Neutrophil (primary cell): Measurements from ENCODE around the gene SLMAP.

Source experiments
- H3K27ac ChIP-seq: fragments of 200-600 bp; sonication (generic); 2 replicates; pipeline ENCODE4 v1.5.1; 2016; ENCODE audit warnings: mild to moderate bottlenecking, moderate library complexity
- H3K27me3 ChIP-seq: fragments of 200-600 bp; sonication (generic); 2 replicates; pipeline ENCODE4 v1.6.0; 2016; ENCODE audit warnings: mild to moderate bottlenecking
- H3K36me3 ChIP-seq: fragments of 200-600 bp; sonication (generic); 2 replicates; pipeline ENCODE4 v1.5.1; 2017
- H3K4me1 ChIP-seq, 2 experiments: fragments of 200-600 bp in 1 of 2; sonication (generic) in 1 of 2; 1 replicate in 1 of 2; 2 replicates in 1 of 2; pipeline versions ENCODE4 v1.5.1 to v1.6.1; 2013 to 2016; ENCODE audit warnings: low read depth in 1 of 2, low read length in 1 of 2, mild to moderate bottlenecking in 1 of 2, moderate library complexity in 1 of 2; ENCODE audit not compliant: control insufficient read depth in 1 of 2, insufficient read depth in 1 of 2
- H3K4me3 ChIP-seq, 2 experiments: fragments of 200-600 bp in 1 of 2; sonication (generic) in 1 of 2; 1 replicate in 1 of 2; 2 replicates in 1 of 2; pipeline ENCODE4 v1.5.1; 2013 to 2016; ENCODE audit warnings: low read depth in 1 of 2, low read length in 1 of 2, mild to moderate bottlenecking in 1 of 2, moderate library complexity in 1 of 2
- H3K9me3 ChIP-seq: fragments of 200-600 bp; sonication (generic); 2 replicates; pipeline ENCODE4 v1.5.1; 2016
- CTCF ChIP-seq: fragments of 200-600 bp; sonication (generic); IDR thresholded peaks from 2 replicates; pipeline ENCODE4 v1.5.1; 2016; ENCODE audit warnings: antibody characterized with exemption

Gene SLMAP

GRCh38 chr3:57896691-57897090 is 140.6 kb downstream of the SLMAP start:
- Histone ChIP-seq H3K4me1 (no peaks in the 10 kb centered on the region), H3K27me3 (no peaks in the 10 kb centered on the region), H3K4me3 (no peak overlapping the region), H3K27ac (no peak overlapping the region), H3K36me3 (peaks cover 56% of the 10 kb centered on the region), H3K9me3 (no peaks in the 10 kb centered on the region)
- no peak for TF ChIP-seq CTCF

- Histone ChIP-seq H3K27ac (no peak overlapping the region), H3K27me3 (no peaks in the 10 kb centered on the region), H3K4me3 (no peak overlapping the region), H3K4me1 (no peaks in the 10 kb centered on the region), H3K36me3 (peaks cover 63% of the 10 kb centered on the region), H3K9me3 (no peaks in the 10 kb centered on the region)
- no peak for TF ChIP-seq CTCF
These were observed 144.7 kb downstream of the SLMAP start for GRCh38 chr3:57900786-57901185.

- no peak overlapping the region for H3K4me3 ChIP-seq
- H3K9me3 ChIP-seq, result no peaks in the 10 kb centered on the region
- no peaks in the 10 kb centered on the region for H3K4me1 ChIP-seq
- H3K36me3 ChIP-seq, result peaks cover 52% of the 10 kb centered on the region
- no peak for TF ChIP-seq CTCF
- no peak overlapping the region for H3K27ac ChIP-seq
- H3K27me3 ChIP-seq, result no peaks in the 10 kb centered on the region
These were observed 147.2 kb downstream of the SLMAP start for GRCh38 chr3:57903124-57903890.

- no peak overlapping the region for H3K4me3 ChIP-seq
- H3K27me3 ChIP-seq, result no peaks in the 10 kb centered on the region
- no peaks in the 10 kb centered on the region for H3K4me1 ChIP-seq
- H3K27ac ChIP-seq, result no peak overlapping the region
- no peak for TF ChIP-seq CTCF
- H3K9me3 ChIP-seq, result no peaks in the 10 kb centered on the region
- peaks cover 84% of the 10 kb centered on the region for H3K36me3 ChIP-seq
These were observed 154.9 kb downstream of the SLMAP start for GRCh38 chr3:57910990-57911389.

GRCh38 chr3:57911593-57911992 is 155.5 kb downstream of the SLMAP start:
- no peak overlapping the region for H3K27ac ChIP-seq

More at GRCh38 chr3:57911593-57911992, 155.5 kb downstream of the SLMAP start:
- H3K27me3 ChIP-seq, result no peaks in the 10 kb centered on the region
- no peak overlapping the region for H3K4me3 ChIP-seq
- H3K4me1 ChIP-seq, result no peaks in the 10 kb centered on the region
- TF ChIP-seq CTCF, result no peak
- no peaks in the 10 kb centered on the region for H3K9me3 ChIP-seq
- peaks cover 88% of the 10 kb centered on the region for H3K36me3 ChIP-seq
